CD1c-positive myeloid dendritic cell (primary cell): ENCODE results near the gene NLGN2.
"Not testable (repeated sequence)": the region's sequence is repeated elsewhere in the genome, so short reads cannot be mapped to it uniquely, and the experiment has no call there.

Source experiments
- DNase-seq: peaks from one replicate; pipeline ENCODE4 v3.0.0-alpha.2; 2016; ENCODE audit errors: extremely low spot score

Gene NLGN2

DNA sequence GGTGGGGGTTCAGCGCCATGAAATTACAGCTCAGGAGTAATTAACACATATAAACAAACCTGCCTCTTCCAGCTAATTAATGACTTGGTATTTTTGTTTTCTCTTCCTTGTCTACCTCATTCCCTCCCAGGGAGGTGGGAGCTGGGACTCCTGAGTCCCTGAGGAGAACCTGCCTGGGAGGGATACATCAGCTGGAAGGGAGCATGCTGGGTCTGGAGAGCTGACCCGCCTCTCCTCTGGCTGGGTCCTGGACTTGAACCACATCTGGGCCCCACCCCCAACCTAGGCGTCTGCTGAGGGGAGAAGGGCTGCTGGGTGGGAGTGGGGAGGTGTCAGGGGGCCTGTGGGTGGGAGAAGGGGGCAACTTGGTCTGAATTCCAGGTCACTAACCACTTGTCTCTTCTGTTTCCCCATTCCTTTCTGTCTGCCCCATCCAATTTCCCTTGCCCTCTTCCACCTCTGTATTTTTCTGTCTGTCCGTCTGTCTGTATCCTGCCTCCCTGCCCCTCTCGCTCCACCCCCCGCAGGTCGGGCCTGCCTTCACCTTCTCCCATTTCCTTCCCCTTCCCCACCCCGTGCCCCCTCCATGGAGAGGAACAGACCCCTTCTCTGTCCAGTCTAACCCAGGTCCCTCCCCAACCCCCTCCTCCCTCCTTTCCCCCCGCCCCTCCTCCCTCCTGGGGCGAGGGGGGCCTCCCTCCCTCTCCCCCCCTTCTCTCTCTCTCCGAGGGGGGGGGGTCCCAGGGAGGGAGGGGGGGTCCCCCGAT, at the start of gene NLGN2:
NLGN2 (plus strand) TSS at position 361 of the 767 bp plus-strand sequence. CDS start 411 bp downstream, outside the sequence.
- no peak for DNase-seq

DNA sequence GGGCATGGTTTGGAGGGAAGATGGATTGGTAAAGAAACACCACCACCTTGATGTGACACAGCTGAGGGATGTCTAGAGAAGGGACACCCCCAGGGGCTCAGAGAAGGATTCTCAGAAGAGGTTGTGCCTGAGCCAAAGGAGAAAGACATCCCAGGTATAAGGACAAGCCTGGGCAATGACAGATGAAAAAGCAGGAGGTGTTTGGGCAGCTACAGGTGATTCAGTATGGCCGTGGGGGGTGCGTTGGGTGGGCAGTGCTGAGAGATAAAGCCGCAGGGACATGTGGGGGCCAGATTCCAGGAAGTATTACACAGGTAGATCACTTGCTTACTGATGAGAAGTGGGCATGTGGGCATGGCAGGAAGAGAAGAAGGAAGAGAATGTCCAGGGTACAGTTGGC, 45.7 kb upstream of the NLGN2 start:
- DNase-seq, result no peak

DNA sequence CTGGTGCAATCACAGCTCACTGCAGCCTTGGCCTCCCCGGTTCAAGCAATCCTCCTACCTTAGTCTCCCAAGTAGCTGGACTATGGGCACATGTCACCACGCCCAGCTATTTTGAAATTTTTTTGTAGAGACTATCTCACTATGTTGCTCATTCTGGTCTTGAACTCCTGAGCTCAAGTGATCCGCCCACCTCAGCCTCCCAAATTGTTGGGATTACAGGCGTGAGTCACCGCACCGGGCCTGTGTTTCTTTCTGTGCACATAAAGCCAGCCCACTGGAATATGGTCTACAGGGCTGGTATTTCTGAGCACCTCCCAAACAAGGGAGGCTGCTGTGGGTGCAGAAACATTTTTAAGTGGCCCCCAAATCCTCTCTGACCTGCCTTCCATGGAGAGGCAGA, 44.3 kb upstream of the NLGN2 start:
- DNase-seq, result no peak

DNA sequence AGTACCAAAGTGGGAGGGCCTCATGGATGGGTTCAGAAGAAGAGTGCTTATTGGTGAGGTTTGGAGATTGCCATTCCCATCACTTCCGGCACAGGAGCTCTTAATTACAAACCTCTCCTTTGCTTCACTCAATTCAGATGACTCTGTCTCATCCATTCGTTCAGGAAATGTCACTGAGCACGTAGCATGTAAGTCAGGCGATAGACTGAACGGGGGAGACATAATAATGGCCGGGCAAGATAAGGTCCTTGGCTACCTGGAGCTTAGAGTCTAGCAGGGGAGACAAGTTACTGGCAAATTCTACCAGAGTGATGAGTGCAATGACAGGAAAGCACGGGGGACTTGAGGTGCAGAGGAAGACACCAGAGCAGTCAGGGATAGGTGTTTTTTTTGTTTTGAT, 41.7 kb upstream of the NLGN2 start:
- DNase-seq, result not testable (repeated sequence)

DNA sequence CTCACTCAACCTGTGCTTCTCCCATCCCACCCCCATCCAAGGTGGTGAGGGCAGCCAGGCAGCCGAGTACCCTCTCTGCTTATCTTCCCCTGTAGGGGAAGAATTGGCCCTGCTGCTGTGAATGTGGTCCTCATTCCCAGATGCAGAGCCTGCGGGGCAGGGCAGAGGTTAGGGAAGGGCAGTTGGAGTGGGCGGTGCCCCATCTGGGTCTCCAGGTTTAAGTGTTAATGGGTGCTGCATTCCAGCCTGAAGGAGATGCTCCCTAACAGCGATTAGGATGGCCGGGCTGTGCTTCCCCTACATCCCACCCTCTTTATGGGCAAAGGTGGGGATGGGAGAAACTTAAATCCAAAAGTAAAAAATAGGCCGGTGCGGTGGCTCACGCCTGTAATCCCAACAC, 40.6 kb upstream of the NLGN2 start:
- DNase-seq, result no peak

DNA sequence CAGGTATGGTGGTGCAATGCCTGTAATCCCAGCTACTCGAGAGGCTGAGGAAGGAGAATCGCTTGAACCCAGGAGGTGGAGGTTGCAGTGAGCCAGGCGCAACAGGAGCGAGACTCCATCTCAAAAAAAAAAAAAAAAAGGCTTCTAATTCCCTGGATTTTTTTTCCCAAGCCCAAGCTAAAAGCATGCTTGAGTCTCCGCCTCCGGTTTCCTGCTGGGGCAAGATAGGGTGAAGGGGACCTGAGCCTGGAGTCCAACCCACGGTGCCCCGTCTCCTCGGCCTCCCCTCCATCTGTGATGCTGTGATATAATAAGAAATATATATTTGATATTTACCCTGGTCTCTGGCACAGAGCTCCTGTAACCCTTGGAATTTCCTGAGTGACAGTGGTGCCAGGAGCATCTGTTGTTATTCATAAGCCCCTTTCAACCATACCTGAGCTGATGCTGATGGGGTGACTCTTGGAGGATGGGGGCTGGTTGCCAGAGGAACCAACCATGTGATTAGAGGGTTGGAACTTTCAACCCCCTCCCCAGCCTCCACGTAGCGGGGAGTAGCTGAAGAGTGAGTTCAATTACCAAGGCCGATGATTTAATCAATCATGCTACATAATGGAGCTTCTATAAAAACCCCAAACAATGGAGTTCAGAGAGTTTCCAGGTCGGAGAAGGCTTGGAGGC, 39.6 kb upstream of the NLGN2 start:
- DNase-seq, result no peak

DNA sequence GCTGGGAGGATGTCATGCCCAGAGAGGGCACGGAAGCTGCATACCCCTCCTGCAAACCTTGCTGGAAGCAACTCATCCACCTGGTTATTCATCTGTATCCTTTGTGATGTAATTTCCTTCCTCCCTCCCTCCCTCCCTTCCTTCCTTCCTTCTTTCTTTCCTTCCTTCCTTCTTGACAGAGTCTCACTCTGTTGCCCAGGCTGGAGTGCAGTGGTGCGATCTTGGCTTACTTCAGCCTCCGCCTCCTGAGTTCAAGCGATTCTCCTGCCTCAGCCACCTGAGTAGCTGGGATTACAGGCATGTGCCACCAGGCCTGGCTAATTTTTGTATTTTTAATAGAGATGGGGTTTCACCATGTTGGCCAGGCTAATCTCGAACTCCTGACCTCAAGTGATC, 39.0 kb upstream of the NLGN2 start:
- DNase-seq, result not testable (repeated sequence)

DNA sequence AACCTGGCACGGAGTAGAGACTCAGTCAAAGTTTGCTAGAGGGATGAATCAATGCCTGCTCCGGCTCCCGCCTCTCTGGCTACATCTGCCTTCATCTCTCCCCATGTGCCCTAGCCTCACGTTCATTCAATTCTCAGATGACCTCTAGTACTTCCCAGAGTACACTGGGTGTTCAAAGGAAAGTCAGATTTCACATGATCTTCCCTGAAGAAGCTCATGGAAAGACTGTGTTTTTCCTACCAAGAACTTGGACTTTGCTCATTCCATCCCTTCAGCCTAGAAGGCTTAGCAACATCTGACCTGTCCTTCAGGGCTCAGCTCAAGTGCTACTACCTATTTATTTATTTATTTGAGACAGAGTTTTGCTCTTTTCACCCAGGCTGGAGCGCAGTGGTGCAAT, 37.8 kb upstream of the NLGN2 start:
- DNase-seq, result no peak

DNA sequence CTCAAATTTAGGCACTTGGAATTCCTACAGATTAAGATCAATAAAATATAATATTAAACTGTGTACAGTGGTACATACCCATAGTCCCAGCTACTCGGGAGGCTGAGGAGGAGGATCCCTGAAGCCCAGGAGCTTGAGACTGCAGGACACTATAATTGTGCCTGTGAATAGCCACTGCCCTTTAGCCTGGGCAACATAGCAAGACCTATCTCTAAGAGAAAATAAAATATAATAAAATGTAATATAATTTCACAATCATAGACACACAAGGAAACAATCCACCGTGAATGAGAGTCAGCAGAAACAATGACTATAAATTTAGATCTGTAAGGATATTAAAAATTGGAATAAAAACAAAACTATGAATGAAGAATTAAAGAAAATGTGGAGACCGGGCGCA, 36.8 kb upstream of the NLGN2 start:
- DNase-seq, result no peak

DNA sequence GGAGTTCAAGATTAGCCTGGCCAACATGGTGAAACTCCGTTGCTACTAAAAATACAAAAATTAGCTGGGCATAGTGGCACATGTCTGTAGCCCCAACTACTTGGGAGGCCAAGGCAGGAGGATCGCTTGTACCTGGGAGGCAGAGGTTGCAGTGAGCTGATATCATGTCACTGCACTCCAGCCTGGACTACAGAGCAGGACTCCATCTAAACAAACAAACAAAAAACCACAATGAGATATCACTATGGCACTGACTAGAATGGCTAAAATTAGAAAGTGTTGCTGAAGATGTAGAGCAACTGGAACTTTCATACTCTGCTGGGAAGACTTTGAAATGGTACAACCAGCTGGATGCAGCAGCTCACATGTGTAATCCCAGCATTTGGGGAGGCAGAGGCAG, 33.3 kb upstream of the NLGN2 start:
- DNase-seq, result no peak

DNA sequence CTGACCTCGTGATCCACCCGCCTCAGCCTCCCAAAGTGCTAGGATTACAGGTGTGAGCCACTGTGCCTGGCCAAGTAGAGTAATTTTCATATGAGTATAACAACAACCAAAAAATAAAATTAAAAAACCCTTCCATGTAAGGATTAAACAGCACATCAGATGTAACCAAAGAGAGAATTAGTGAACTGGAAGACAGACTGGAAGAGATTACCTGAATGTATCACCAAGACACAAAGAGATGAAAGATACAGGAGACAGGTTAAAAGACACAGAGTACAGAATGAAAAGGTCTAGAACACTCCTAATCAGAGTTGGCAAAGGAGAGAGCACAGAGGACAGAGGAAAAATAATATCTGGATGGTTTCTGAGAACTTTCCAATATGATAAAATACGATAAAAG, 28.5 kb upstream of the NLGN2 start:
- DNase-seq, result no peak

DNA sequence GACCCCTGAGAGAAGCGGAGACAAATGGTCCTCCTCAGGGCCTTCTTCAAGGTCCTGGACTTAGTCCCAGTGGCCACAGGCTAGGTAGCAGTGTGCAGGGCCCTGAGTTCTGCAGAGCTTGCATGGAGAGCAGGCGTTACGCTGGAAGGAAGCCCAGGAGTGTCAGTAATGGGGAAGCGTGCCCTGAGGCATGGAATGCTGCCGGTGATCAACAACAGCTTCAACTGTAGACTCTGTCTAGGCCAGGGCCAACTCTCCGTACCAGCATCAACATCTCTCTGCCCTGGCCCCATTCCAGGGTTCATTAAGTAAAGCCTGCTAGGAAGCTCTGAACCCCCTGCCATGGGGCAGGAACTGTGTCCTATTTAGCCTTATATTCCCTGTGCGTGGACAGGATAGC, 27.3 kb upstream of the NLGN2 start:
- DNase-seq, result peak; percentile 19

DNA sequence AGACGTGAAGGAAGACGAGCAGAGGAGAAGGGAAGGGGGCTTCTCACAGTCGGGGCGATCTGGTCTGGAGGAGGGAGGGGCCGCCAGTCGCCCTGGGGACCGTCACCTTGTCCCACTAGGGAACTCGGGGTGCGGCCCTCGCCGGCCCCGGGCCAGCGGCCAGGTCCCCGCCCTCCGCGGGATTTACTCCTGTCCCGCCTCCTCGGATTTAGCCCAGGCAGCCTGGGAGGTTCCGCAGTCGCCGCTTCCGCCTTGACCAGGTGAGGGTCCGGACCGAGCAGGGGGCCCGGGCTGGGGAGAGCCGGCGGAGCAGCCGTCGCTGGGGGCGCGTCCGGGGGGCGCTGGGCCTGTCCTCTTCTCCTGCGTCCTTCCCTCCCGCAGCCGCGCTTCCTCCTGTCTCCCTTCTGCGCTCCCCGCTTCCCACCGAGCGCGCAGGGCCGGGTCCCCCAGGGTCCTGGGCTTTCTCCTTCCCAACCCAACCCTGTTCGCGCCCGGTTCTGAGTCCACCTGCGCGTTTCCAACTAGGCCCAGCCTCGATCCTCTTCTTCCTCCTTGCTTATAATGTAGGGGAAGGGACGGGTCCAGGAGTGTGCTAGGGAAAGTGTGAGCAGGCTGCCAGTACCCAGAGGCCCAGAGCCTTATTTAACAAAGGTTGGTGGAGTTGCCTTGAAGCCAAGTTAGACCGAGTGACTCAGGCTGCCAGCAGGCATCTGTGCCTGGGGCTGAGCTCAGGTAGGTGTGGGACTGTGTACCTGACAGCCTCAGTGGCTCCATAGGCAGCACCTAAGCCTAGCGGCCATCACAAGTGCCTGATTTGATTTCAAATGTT, 26.6 kb upstream of the NLGN2 start, which contains the start of gene TNK1:
TNK1 (plus strand) TSS at position 235 of the 829 bp plus-strand sequence. CDS start 1,838 bp downstream, outside the sequence.
- DNase-seq, result peak; percentile 1

DNA sequence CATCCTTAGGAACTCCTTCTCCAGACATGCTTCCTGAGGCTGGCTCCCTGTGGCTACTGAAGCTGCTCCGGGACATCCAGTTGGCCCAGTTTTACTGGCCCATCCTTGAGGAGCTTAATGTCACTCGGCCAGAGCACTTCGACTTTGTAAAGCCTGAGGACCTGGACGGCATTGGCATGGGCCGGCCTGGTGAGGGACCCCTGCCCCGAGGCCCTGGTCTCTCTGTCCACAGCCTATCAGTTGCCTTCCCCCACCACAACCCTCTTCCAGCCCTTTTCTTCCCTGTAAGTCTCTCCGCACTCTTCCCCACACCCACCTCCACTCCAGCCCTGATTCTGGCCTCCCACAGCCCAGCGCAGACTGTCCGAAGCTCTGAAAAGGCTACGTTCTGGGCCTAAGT, 24.7 kb upstream of the NLGN2 start:
- DNase-seq, result no peak

DNA sequence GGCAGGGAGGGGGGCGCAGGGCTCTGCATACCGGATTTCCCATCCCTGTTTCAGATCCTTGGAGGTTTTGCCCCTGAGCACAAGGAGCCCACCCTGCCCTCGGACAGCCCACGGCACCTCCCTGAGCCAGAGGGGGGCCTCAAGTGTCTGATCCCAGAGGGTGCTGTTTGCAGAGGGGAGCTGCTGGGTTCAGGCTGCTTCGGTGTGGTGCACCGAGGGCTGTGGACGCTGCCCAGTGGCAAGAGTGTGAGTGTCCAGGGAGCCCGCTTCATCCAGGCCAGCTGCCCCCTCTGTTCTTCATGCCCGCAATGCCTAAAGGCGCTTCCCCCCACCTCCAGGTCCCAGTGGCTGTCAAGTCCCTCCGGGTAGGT, 24.3 kb upstream of the NLGN2 start:
- no peak for DNase-seq

DNA sequence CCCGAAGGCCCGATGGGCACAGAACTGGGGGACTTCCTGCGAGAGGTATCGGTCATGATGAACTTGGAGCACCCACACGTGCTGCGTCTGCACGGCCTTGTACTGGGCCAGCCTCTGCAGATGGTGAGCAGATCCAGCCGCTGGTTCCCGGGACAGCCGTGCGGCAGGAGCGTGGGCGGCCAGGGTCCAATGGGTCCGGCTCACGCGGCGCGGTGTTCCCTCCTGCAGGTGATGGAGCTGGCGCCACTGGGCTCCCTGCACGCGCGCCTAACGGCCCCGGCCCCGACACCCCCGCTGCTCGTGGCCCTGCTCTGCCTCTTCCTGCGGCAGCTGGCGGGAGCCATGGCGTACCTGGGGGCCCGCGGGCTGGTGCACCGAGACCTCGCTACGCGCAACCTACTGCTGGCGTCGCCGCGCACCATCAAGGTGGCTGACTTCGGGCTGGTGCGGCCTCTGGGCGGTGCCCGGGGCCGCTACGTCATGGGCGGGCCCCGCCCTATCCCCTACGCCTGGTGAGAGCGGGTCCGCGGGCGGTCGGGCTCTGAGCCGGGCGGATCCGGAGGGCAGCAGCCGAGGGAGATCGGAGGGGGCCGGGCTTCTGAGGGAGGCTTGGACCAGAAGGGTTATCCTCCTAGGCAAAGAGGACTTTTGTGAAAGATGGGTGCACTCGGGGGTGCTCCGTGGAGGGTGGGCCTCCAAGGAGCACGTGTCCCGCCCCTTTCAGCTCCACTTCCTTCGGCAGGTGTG, 23.7 kb upstream of the NLGN2 start:
- peak; percentile 64 for DNase-seq

DNA sequence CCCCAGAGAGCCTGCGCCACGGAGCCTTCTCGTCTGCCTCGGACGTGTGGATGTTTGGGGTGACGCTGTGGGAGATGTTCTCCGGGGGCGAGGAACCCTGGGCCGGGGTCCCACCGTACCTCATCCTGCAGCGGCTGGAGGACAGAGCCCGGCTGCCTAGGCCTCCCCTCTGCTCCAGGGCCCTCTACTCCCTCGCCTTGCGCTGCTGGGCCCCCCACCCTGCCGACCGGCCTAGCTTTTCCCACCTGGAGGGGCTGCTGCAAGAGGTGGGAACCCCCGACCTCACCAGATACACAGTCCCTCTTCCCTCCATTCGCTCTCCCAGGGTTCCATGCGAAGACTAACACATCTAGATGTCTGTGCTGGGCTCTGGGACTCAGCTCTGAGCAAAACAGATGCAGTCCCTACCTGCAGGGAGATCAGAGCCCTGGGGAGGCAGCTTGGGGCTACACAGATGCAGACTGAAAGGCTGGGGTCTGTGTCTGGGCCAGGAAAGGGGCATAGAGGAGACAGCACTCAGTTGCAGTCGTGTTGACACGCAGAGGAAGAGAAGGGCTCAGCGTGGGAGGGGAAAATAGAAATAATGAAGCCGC, 23.1 kb upstream of the NLGN2 start:
- no peak for DNase-seq

DNA sequence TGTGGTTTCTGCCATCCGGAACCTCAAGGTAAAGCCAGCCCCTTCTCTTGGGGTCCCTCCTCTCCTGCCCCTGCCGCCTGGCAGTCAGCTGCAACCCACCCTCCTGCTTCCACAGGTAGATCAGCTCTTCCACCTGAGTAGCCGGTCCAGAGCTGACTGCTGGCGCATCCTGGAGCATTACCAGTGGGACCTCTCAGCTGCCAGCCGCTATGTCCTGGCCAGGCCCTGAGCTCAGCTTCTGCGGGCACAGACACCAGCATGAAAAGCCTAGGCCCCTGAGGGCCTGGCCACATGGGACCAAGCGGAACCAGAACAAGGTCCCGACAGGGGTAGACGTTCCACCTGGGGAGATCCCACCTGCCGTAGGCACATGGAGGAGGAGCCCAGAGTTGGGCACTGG, 18.8 kb upstream of the NLGN2 start:
- DNase-seq, result no peak

DNA sequence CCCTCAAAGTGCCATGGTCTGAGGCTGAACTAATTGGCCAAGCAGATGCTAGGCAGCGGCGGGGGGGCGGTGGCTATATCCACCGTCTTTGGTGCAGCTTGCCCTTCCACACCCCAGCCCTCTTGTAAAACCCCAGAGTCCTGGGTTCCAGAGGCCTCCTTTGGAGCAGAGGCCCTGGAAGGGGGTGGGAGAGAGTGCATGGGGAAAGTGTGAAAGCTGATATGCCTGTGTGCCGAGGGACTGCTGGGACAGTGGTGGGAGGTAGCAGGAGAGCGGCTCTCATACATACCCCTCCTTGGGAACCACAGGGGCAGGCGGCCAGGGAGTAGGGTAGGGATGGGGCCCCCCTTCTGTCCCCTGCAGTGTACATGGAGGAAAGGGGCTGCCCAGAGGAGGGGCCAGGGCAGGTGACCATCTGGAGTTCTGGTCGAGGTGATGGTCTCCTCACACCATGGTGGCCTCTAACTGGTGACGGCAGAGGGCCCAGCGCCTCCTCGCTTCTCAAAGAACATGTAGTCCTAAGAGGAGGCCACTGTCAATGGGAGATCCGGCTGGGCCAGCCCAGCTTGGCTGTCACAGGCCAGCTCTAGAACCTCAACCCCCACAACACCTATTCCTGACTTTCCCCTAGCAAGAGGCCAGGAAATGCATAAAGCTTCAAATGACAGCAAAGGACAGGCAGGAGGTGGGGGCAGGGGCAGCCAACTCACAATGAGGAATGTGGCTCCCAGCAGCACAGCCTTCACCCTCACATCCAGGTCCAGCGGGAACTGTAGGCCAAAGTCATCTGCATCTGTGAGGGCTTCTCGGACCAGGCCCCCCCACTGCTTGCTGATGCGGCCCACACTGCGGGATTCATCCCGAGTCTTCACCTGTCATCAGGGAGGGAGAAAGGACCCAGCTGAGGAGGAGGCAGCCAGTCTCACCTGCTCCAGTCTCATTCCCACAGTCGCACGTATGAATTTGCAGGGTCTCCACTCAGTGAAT, 17.4 kb upstream of the NLGN2 start:
- no peak for DNase-seq

DNA sequence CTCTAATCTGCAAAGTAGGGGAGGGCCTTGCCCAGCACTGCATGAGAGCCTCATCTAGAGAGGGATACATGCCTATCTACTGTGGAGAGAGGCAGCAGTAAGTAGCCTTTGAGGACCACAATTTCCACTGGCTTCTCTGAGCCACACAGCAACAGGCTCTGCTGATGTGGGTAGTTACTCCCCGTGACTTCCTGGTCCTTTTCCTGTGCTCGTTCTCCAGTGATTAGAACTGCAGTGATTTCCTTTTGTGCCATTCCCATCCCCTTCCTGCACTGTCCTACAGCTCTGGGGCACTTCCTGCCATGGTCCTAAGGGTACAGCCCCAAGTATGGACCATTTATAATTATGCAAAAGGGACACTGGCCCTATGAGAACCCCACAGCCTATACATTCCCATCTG, 16.3 kb upstream of the NLGN2 start:
- DNase-seq, result no peak
